HG03558 (cell line): ENCODE measurements around the gene RASGEF1B.
"Not testable (repeated sequence)": the region's sequence is repeated elsewhere in the genome, so short reads cannot be mapped to it uniquely, and the experiment has no call there.

Experiments used
- ATAC-seq: cut with Tn5 transposase; IDR thresholded peaks from one replicate; pipeline ENCODE4 v1.9.1; 2021; ENCODE audit warnings: moderate number of reproducible peaks; ENCODE audit not compliant: unreplicated experiment; ENCODE audit errors: extremely low read depth

The RASGEF1B gene

GRCh38 chr4:81499840-81500239 is 28.1 kb upstream of the RASGEF1B start:
- ATAC-seq = no peak

GRCh38 chr4:81498551-81499099 is 26.9 kb upstream of the RASGEF1B start:
- ATAC-seq = no peak

GRCh38 chr4:81498046-81498445 is 26.3 kb upstream of the RASGEF1B start:
- no peak for ATAC-seq

- no peak for ATAC-seq
Measured at GRCh38 chr4:81495345-81495744, 23.6 kb upstream of the RASGEF1B start.

GRCh38 chr4:81494031-81494431 is 22.3 kb upstream of the RASGEF1B start:
- ATAC-seq = no peak

GRCh38 chr4:81492606-81493230 is 21.0 kb upstream of the RASGEF1B start:
- no peak for ATAC-seq

GRCh38 chr4:81491943-81492342 is 20.2 kb upstream of the RASGEF1B start:
- ATAC-seq = no peak

GRCh38 chr4:81490403-81491160 is 18.9 kb upstream of the RASGEF1B start:
- ATAC-seq = no peak

GRCh38 chr4:81486502-81486901 is 14.8 kb upstream of the RASGEF1B start:
- ATAC-seq = no peak

GRCh38 chr4:81485310-81485980 is 13.7 kb upstream of the RASGEF1B start:
- ATAC-seq = no peak

- ATAC-seq = no peak
Measured at GRCh38 chr4:81482326-81482725, 10.6 kb upstream of the RASGEF1B start.

- ATAC-seq = no peak
Measured at GRCh38 chr4:81481151-81481550, 9.4 kb upstream of the RASGEF1B start.

- not testable (repeated sequence) for ATAC-seq
Measured at GRCh38 chr4:81479573-81479972, 7.9 kb upstream of the RASGEF1B start.

- ATAC-seq = not testable (repeated sequence)
Measured at GRCh38 chr4:81473331-81474265, 1.9 kb upstream of the RASGEF1B start.

GRCh38 chr4:81472281-81473182 is 825 bp upstream of the RASGEF1B start:
- peak; percentile 28 for ATAC-seq

- ATAC-seq = no peak
Measured at GRCh38 chr4:81471298-81471587, 464 bp downstream of the RASGEF1B start.

GRCh38 chr4:81470456-81471297 is 1.0 kb downstream of the RASGEF1B start:
- ATAC-seq = no peak

- ATAC-seq = no peak
Measured at GRCh38 chr4:81469781-81470455, 1.8 kb downstream of the RASGEF1B start.
